ENCODE measurements around the gene SPINT1.
A peak's percentile ranks its signal among the peaks of the same experiment; 100 is the strongest.

SPINT1 gene, protein sequence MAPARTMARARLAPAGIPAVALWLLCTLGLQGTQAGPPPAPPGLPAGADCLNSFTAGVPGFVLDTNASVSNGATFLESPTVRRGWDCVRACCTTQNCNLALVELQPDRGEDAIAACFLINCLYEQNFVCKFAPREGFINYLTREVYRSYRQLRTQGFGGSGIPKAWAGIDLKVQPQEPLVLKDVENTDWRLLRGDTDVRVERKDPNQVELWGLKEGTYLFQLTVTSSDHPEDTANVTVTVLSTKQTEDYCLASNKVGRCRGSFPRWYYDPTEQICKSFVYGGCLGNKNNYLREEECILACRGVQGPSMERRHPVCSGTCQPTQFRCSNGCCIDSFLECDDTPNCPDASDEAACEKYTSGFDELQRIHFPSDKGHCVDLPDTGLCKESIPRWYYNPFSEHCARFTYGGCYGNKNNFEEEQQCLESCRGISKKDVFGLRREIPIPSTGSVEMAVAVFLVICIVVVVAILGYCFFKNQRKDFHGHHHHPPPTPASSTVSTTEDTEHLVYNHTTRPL

DNA sequence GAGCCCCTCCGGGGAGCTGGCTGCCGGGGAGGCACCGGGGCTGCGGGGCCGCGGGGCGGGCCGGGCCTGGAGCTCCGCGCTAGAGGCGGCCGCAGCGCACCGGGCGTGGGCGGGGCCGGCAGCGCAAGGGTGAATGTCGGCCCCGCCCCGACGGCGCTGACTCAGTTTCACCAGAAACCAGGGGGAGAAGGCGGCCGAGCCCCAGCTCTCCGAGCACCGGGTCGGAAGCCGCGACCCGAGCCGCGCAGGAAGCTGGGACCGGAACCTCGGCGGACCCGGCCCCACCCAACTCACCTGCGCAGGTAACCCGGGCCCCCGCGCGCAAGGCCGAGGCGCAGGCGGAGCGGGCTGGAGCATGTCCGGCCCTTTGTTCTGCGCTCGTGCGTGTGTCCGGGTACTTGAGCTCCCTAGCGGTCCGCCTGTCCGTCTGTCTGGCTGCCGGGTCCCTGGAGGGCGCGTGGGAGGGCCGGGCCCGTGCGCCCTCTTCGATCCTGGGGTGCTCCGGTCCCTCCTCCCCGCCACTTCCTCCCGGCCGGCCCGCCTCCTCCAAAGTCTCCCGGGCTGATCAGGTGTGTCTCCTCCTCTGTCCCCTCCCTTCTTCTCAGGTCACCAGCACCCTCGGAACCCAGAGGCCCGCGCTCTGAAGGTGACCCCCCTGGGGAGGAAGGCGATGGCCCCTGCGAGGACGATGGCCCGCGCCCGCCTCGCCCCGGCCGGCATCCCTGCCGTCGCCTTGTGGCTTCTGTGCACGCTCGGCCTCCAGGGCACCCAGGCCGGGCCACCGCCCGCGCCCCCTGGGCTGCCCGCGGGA, at the start of gene SPINT1:
TSS of gene SPINT1 (plus strand) at position 164 of the 811 bp plus-strand sequence. CDS start at position 671, 507 bp downstream.
- DNase-seq (ENCODE audit: extremely low spot score, insufficient read length, low read depth): peak; percentile 38

DNA sequence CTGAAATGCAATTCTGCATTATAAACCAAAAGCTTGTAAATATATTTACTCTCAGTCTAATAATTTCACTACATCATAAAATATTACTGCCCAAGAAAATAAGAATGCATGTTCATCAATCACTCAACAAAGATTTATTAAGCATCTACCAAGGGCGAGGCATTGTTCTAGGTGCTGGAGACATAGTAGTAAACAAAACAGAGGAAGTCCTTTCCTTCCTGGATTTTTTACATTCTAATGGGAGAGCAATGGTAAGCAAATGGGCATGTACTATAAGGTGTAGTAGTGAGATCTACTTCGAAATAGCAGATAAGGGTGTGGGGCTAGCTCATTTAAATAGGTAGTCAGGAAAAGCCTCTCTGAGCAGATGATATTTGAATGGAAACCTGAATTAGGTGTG, 47.8 kb upstream of the SPINT1 start:
- FAIRE-seq (no peak), DNase-seq (ENCODE audit: extremely low spot score, insufficient read length, low read depth) (no peak)

More for the DNA sequence above, at the start of gene SPINT1:
- no peak for FAIRE-seq

DNA sequence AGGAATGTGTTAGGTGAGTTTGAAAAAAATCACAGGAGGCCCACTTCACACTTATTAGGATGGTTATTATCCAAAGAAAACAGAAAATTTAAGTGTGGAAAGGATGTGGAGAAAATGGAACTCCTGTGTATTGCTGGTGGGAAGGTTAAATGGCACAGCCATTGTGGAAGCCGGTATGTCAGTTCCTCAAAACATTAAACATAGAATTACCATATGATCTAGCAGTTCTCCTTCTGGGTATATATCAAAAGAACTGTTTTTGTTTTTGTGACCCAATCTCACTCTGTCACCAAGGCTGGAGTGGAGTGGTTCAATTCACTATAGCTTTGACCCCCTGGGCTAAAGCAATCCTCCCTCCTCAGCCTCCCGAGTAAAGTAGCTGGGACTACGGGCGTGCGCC, 47.3 kb upstream of the SPINT1 start:
- DNase-seq (ENCODE audit: extremely low spot score, insufficient read length, low read depth): no peak
- FAIRE-seq: no peak

DNA sequence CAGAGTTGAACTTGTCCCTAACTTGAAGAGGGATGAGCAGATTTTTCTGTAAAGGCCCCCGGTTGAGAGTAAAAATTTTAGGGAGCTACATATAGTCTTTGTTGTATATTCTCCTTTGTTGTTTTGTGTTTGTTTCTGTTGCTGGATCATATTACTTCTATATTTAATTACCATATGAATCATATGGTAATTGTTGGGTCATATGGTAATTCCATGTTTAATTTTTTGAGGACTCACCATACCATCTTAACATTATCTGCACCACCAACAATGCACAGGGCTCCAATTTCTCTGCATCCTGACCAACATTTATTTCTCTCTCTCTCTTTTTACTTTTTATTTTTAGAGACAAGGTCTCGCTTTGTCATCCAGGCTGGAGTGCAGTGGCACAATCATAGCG, 44.3 kb upstream of the SPINT1 start:
- no peak for FAIRE-seq
- no peak for DNase-seq (ENCODE audit: extremely low spot score, insufficient read length, low read depth)

DNA sequence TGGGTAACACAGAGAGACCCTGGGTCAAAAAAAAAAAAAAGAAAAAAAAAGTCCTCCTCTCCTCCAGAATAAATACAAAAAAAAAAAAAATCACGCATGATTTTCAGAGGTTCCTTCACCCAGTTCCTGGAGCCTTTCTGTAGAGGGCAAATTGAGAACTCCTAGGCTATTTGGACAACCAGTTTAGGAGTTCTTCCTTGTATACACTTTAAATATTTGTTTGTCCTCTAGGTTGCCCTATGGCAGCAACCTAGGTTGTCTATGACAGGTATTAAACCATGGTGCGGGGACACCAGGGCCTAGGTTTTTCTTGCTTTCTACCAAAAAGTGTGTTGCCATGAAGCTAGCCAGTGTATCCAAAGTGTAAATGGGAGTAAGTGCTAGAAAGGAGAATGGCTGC, 40.8 kb upstream of the SPINT1 start:
- DNase-seq (ENCODE audit: extremely low spot score, insufficient read length, low read depth) (no peak), FAIRE-seq (no peak)

DNA sequence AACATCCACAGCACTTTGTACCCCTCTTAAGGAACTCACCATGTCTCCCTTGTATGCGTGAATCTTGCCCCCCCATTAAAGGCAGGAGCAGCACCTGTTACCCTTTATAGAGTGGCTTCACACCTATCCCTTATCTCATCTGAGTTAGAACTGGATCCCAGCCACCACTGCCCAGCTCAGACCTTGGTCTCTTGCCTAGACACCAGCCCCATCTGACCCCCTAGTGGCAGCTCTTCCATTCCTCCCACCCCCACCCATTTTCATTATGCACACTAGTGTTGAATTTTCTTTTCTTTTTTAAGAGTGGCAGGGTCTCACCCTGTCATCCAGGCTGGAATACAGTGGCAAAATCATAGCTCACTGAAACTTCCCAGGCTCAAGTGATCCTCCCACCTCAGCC, 40.2 kb upstream of the SPINT1 start:
- FAIRE-seq (no peak), DNase-seq (ENCODE audit: extremely low spot score, insufficient read length, low read depth) (no peak)

DNA sequence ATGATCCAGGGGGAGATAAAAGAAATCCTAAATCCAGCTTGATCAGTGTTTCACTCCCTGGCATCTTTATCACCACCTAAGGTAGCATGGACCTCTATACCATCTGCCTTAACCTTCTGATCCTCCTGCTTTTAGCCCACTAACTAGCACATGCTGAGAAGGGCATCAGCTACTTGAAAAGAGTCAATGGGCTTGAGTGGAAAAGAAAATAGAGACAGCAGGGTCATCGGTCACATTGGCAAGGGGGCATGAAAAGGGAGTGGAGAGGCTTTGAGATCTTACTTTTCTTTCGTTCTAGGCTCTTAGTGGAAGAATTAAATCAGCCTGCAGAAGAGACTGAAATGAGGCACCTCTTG, 37.2 kb upstream of the SPINT1 start:
- FAIRE-seq (no peak), DNase-seq (ENCODE audit: extremely low spot score, insufficient read length, low read depth) (no peak)

DNA sequence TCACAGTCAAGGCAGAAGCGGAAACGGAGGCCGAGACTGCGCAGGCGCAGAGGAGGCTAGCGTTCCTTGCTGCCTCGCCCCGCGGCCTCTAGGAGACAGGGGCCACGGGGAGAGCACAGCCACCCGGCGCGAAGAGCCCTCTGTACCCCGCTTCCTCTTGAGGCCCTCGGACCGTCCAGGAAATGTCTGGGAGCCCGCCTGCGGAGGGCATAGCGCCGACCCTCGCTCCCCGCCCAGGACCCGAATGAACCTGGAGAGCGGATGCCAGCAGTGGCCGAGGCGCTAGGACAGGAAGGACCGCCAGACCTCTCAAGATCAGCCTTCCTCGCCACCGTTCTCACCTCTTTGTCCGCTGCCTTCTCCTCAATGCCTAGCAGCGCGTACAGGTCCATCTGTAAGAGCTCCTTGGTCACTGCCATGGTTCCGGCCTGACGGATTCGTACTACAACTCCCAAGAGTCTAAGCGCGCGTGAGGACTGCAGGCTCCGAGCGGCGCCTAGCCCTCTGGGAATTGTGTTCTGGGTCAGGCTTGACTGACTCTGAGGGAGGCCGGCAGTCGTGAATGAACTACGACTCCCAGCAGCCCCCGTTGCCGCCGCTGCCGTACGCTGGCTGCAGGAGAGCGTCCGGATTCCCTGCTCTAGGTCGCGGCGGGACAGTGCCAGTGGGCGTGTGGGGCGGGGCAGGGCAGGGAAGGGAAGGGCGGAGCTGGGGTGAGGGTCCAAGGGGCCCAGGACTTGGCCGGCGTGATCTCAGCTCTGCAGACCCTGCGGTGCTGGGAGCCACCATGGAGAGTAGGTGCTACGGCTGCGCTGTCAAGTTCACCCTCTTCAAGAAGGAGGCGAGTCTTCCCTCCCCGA, 36.6 kb upstream of the SPINT1 start, which contains the start of the genes DNAJC17 and ZFYVE19:
TSS of gene DNAJC17 (minus strand) at position 446 of the 860 bp plus-strand sequence. CDS start at position 419, 27 bp downstream.
TSS of gene ZFYVE19 (plus strand) at position 62 of the 860 bp plus-strand sequence. CDS start at position 563, 501 bp downstream.
- peak; percentile 98 for FAIRE-seq
- DNase-seq (ENCODE audit: extremely low spot score, insufficient read length, low read depth): peak; percentile 78

DNA sequence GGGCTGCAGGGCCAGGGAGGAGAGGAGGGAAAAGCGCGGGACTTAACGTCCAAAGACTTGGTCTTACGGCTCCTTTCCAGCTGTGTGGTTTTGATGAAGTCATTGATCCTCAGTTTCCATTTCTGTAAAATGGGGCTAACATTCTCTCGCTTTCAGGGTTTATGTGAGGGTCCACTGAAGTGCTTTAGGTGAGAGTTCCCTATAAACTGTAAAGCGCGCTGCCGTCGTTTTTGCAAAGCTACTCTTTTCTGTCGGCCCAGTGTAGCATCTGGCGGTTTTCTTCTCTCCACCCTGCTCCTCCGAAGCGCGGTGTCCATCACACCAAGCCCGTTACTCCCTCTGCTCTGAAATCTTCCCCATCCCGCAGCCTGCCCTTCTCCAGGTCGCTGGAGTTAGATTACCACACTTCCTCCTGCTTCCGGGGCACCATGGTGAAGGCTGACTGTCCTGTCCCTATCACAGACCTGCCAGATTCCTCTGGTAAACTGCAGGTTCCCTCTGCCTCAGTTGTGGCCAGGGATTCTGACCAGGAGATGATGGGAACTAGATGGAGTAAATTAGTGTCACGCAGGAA, 35.9 kb upstream of the SPINT1 start:
- no peak for DNase-seq (ENCODE audit: extremely low spot score, insufficient read length, low read depth)
- FAIRE-seq: no peak

DNA sequence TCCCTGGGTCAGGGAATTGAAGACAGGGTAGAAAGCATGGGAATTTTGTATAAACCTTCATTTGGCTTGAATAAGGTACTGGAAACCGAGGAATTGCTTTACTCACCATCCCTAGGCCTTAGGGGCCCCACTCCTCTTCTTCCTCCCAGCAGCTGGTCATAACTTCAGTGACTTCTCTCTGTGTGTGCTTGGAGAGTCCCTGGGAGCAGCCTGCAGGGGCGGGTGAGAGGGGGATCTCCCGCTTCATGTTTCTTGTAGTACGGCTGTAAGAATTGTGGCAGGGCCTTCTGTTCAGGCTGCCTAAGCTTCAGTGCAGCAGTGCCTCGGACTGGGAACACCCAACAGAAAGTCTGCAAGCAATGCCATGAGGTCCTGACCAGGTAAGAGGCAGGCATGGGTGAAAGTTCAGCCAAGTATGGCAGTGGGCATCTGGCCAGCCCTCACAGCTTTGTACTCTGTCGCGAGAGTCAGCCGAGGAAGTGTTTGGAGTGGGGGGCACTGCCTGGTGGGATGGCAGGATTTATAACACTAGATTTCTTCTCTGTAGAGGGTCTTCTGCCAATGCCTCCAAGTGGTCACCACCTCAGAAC, 34.9 kb upstream of the SPINT1 start:
- DNase-seq (ENCODE audit: extremely low spot score, insufficient read length, low read depth): no peak
- FAIRE-seq: no peak

DNA sequence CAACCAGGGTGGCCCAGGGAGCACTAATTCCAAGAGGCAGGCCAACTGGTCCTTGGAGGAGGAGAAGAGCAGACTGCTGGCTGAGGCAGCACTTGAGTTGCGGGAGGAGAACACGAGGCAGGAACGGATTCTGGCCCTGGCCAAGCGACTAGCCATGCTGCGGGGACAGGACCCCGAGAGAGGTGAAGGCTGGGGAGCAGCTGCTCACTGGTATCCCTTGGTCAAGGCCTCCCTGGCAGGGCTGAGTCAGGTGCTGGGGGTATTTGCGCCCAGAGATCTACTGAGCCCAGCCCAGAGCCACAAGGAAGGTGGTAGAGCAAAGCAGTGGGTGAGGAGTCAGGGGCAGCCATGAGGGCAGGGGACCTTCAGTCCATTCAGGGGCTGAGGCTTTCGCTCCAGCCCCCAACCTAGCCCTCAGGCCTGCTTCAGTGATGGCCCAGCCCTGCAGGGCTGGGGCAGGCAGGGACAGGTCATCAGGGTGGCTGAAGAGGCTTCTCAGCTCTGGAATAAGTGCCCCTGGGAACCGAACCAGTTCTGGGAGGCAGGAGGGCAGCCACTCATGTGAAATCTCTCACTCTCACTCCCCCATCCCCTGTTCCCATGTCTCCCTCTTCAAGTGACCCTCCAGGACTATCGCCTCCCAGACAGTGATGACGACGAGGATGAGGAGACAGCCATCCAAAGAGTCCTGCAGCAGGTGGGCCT, 31.0 kb upstream of the SPINT1 start:
- DNase-seq (ENCODE audit: extremely low spot score, insufficient read length, low read depth) (no peak), FAIRE-seq (no peak)

DNA sequence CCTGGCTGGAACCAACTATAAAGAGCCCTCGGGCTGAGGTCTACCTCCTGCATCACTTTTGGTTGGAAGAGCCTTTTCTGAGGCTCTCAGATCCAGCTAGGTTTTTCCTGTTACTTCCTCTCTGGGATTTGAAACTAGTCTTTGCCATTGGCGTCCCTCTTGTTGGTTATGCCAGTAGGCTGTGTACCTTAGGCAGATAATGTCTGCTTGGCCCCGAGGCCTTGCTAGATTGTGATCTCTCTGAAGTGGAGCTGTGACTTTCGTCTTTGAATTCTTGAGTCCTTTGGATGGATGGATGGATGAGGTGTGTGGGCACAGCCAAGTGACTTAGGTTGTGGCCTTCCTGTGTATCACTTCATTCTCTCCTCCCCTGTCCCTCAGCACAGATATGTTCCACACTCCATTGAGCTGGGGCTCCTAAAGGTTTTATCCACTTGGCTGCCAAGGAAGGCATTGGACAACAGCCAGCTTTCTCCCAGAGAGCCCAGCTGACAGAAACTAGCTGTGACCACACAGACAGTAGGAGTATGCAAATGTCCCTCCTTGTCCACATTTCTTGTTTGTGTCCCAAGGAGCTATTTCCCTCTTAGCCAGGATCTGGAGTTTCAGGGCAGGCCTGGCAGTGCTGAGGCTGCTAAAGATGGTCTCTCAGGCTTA, 28.7 kb upstream of the SPINT1 start:
- DNase-seq (ENCODE audit: extremely low spot score, insufficient read length, low read depth): no peak
- FAIRE-seq: no peak

DNA sequence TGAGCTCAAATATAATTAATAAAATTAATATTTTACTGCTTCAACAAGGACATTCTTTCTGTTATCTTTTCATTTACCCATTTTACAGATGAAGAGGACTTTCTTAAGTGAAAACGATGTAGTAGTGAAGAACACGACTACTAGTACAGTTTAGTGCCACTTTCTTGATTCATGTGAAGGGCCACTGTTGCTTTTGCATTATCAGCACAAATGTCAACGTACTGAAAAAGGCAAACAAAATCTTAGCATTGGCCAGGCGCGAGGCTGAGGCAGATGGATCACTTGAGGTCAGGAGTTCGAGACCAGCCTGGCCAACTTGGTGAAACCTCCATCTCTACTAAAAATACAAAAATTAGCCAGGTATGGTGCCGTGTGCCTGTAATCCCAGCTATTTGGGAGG, 24.8 kb upstream of the SPINT1 start:
- no peak for DNase-seq (ENCODE audit: extremely low spot score, insufficient read length, low read depth)
- no peak for FAIRE-seq

DNA sequence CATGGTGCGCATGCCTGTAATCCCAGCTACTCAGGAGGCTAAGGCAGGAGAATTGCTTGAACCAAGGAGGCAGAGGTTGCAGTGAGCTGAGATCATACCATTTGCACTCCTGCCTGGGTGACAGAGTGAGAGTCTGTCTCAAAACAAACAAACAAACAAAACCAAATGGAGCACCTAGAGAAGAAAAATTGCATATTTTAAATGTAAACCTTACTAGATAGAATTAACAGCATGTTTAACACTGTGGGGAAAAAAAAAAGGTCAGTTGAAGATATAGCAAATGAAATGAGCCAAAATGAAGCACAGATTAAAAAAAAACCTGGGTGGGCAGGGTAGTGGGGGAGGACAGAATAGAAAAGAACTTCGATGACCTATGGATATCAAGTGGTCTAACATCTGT, 22.7 kb upstream of the SPINT1 start:
- DNase-seq (ENCODE audit: extremely low spot score, insufficient read length, low read depth) (no peak), FAIRE-seq (no peak)

DNA sequence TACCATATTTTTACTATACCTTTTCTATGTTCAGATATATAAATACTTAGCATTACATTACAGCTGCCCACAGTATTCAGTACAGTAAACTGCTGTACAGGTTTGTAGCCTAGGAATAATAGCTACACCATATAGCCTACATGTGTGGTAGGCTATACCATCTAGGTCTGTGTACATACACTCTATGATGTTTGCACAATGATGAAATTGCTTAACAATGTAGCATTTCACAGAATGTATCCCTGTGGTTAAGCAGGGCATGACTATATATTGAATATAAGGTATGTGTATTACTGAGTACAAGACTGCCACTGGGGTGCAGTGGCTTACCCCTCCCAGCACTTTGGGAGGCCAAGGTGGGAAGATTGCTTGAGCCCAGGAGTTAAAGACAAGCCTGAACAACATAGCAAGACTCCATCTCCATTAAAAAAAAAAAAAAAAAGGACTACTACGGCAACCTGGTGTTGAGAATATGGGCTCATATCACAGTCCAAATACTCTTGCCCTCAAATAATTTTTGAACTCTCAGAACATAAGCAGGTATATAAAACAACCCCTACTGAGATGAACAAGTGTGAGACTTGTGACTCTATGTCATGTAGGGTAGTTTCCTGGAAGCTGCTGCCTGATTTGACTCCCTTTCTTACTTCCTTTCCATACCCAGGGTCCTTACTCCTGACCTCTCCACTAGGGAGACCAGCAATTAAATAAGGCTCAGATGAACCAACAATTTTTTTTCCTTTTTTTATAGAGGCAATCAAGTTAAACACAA, 20.1 kb upstream of the SPINT1 start:
- no peak for FAIRE-seq
- no peak for DNase-seq (ENCODE audit: extremely low spot score, insufficient read length, low read depth)

DNA sequence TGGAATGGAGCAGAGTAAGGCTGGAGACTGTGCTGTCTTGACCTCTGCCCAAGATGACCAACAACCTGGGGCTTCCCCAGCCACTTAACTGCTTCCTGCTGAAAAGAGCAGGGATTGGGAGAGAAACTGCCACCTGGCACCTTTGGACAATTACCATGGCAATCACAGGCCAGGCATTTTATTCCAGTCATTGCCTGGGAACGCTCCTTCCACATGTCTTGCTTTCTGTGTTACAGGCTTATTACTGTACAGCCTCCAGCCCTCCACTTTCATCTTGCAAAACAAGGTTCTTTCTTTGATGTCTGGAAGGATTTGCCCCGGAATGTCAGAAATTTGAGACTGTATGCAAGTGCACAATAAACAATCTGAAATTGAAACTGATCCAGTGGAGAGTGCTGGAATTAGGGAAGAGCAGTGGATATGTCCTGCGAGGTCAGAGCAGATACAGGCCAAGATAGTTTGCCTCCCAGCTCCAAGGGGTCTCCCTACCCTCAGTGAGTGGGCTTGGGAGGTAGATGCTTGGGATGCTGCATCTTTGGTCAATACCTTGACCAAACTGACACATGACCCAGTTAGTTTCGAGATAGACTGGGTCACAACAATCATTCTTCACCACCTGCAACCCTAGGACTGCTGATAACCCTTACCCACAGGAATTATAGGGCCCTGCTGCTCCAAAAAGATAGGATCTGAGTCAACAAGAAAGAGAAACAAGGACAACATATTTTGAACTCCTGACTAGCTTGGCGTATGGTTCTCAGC, 18.0 kb upstream of the SPINT1 start:
- FAIRE-seq: no peak
- DNase-seq (ENCODE audit: extremely low spot score, insufficient read length, low read depth): no peak

Data from GM18507 (cell line).